HG03097 (cell line): Measurements from ENCODE around the gene PEG3.
"Not testable (repeated sequence)": the region's sequence is repeated elsewhere in the genome, so short reads cannot be mapped to it uniquely, and the experiment has no call there.

ENCODE experiments used
- ATAC-seq: cut with Tn5 transposase; IDR thresholded peaks from one replicate; pipeline ENCODE4 v1.9.1; 2021; ENCODE audit not compliant: unreplicated experiment, low FRiP score

The PEG3 gene

GRCh38 chr19:56840451-56841192 is at the start of gene PEG3, which contains the start of gene ZIM2:
PEG3 (minus strand) TSS chr19:56840726; CDS start chr19:56824655, 16,071 bp downstream.
ZIM2 (minus strand) TSS chr19:56840726; CDS start chr19:56824277, 16,449 bp downstream.
- no peak for ATAC-seq

- ATAC-seq = no peak
These were observed 44.9 kb upstream of the PEG3 start for GRCh38 chr19:56885173-56885985.

GRCh38 chr19:56884441-56884840 is 43.9 kb upstream of the PEG3 start:
- no peak for ATAC-seq

GRCh38 chr19:56880592-56881190 is 40.2 kb upstream of the PEG3 start:
- no peak for ATAC-seq

- no peak for ATAC-seq
These were observed 36.7 kb upstream of the PEG3 start for GRCh38 chr19:56877069-56877715.

GRCh38 chr19:56875717-56876116 is 35.2 kb upstream of the PEG3 start:
- no peak for ATAC-seq

GRCh38 chr19:56874530-56874929 is 34.0 kb upstream of the PEG3 start:
- ATAC-seq = no peak

- no peak for ATAC-seq
These were observed 33.0 kb upstream of the PEG3 start for GRCh38 chr19:56873493-56873892.

- ATAC-seq = no peak
These were observed 29.4 kb upstream of the PEG3 start for GRCh38 chr19:56869886-56870285.

- ATAC-seq = no peak
These were observed 27.9 kb upstream of the PEG3 start for GRCh38 chr19:56868446-56868845.

GRCh38 chr19:56866538-56866937 is 26.0 kb upstream of the PEG3 start:
- ATAC-seq = no peak

GRCh38 chr19:56864443-56865125 is 24.1 kb upstream of the PEG3 start:
- ATAC-seq = no peak

GRCh38 chr19:56862741-56863140 is 22.2 kb upstream of the PEG3 start:
- ATAC-seq = no peak

- ATAC-seq = not testable (repeated sequence)
These were observed 19.9 kb upstream of the PEG3 start for GRCh38 chr19:56860409-56860808.

GRCh38 chr19:56858026-56858425 is 17.5 kb upstream of the PEG3 start:
- ATAC-seq = no peak

GRCh38 chr19:56856822-56857221 is 16.3 kb upstream of the PEG3 start:
- no peak for ATAC-seq

GRCh38 chr19:56852361-56852760 is 11.8 kb upstream of the PEG3 start:
- ATAC-seq = not testable (repeated sequence)

- no peak for ATAC-seq
These were observed 7.6 kb upstream of the PEG3 start for GRCh38 chr19:56848166-56848565.

- no peak for ATAC-seq
These were observed 1.9 kb upstream of the PEG3 start for GRCh38 chr19:56842412-56842811.

GRCh38 chr19:56841193-56841543 is 642 bp upstream of the PEG3 start:
- ATAC-seq = no peak
